HepG2 (cell line): Measurements from ENCODE around the gene WWP2. TPM values are rescaled to one million over a fixed set of nuclear protein-coding genes. Genes with fewer than 3 reads are reported as not detected.

ENCODE experiments used
- BCL3 ChIP-seq: sonication (generic); formaldehyde crosslinking; IDR thresholded peaks from 2 replicates; pipeline ENCODE4 v1.5.1; 2020; ENCODE audit warnings: mild to moderate bottlenecking, missing genetic modification reagents, moderate library complexity
- CEBPZ ChIP-seq: IDR thresholded peaks from 2 replicates; pipeline ENCODE4 v1.6.1; 2012; ENCODE audit warnings: low read length, improper control_type of control experiment
- CERS6 ChIP-seq: sonication (generic); formaldehyde crosslinking; IDR thresholded peaks from 2 replicates; pipeline ENCODE4 v1.5.0; 2020; ENCODE audit warnings: missing genetic modification reagents
- CTCF ChIP-seq: sonication (generic); formaldehyde crosslinking; IDR thresholded peaks from 2 replicates; pipeline ENCODE4 v1.5.0; 2020; ENCODE audit warnings: mild to moderate bottlenecking, missing genetic modification reagents, moderate library complexity
- E2F5 ChIP-seq: sonication (generic); formaldehyde crosslinking; conservative IDR thresholded peaks from 2 replicates; pipeline ENCODE4 v1.4.0; 2020; ENCODE audit warnings: missing genetic modification reagents
- ERF ChIP-seq: IDR thresholded peaks from 2 replicates; pipeline ENCODE4 v1.6.1; 2018; ENCODE audit warnings: missing biosample characterization, missing genetic modification reagents
- HES4 ChIP-seq: sonication (generic); formaldehyde crosslinking; IDR thresholded peaks from 2 replicates; pipeline ENCODE4 v1.9.0; 2021; ENCODE audit warnings: mild to moderate bottlenecking, missing genetic modification reagents, borderline replicate concordance
- KMT2B ChIP-seq: IDR thresholded peaks from 2 replicates; pipeline ENCODE4 v1.6.1; 2016; ENCODE audit warnings: missing genetic modification reagents, missing compliant biosample characterization
- SAFB2 ChIP-seq: sonication (generic); formaldehyde crosslinking; IDR thresholded peaks from 2 replicates; pipeline ENCODE4 v1.5.1; 2020; ENCODE audit warnings: missing genetic modification reagents, low read depth, mild to moderate bottlenecking, borderline replicate concordance
- SP2 ChIP-seq: sonication (generic); formaldehyde crosslinking; IDR thresholded peaks from 2 replicates; pipeline ENCODE4 v1.5.1; 2020; ENCODE audit warnings: mild to moderate bottlenecking, missing genetic modification reagents
- ZNF121 ChIP-seq: sonication (generic); formaldehyde crosslinking; IDR thresholded peaks from 2 replicates; pipeline ENCODE4 v1.5.0; 2020; ENCODE audit warnings: mild to moderate bottlenecking, missing genetic modification reagents
- ZNF160 ChIP-seq: sonication (generic); formaldehyde crosslinking; IDR thresholded peaks from 2 replicates; pipeline ENCODE4 v1.8.0; 2022; ENCODE audit warnings: mild to moderate bottlenecking, inconsistent platforms, missing genetic modification reagents
- ZNF501 ChIP-seq: sonication (generic); formaldehyde crosslinking; IDR thresholded peaks from 2 replicates; pipeline ENCODE4 v1.5.1; 2020; ENCODE audit warnings: mild to moderate bottlenecking, moderate library complexity, missing genetic modification reagents
- ZNF512 ChIP-seq: sonication (generic); formaldehyde crosslinking; IDR thresholded peaks from 2 replicates; pipeline ENCODE4 v1.4.0; 2020; ENCODE audit warnings: mild to moderate bottlenecking, missing genetic modification reagents
- ZNF777 ChIP-seq: sonication (generic); formaldehyde crosslinking; IDR thresholded peaks from 2 replicates; pipeline ENCODE4 v1.4.0; 2020; ENCODE audit warnings: missing genetic modification reagents
- ZSCAN12 ChIP-seq: sonication (generic); formaldehyde crosslinking; IDR thresholded peaks from 2 replicates; pipeline ENCODE4 v1.9.0; 2021; ENCODE audit warnings: mild to moderate bottlenecking, missing genetic modification reagents
- polyA plus RNA-seq, 8 experiments: library from polyadenylated mRNA; depleted of rRNA in 3 of 8; stranded (reverse) in 7 of 8; unstranded in 1 of 8; fragments of >200 nt; fragmentation: Illumina TruSeq in 4 of 8; extraction: Trizol in 4 of 8; gene quantifications; 2 replicates each; pipeline versions ENCODE4 v1.2.1 to v1.2.3, GENCODE V29; 2011 to 2016; ENCODE audit warnings: low read depth in 4 of 8, missing spikeins in 1 of 8, mixed read lengths in 1 of 8; ENCODE audit not compliant: insufficient read depth in 1 of 8
- total RNA-seq, 5 experiments: library from RNA; depleted of rRNA; stranded (reverse); fragments of >200 nt; fragmentation: Illumina TruSeq; extraction: Trizol; gene quantifications; 2 replicates each; pipeline ENCODE4 v1.2.3, GENCODE V29; 2016; ENCODE audit warnings: low read depth in 1 of 5

Gene WWP2
- total and polyA plus RNA-seq, 2 of the 13 experiments (the other 11 are each of a cell fraction or from before 2014, with no cell fraction given): 11.4 to 28.2 TPM

- TF ChIP-seq BCL3 (CRISPR knock-in tag) (no peak), ZNF501 (CRISPR knock-in tag) (no peak), CERS6 (CRISPR knock-in tag) (no peak), CTCF (CRISPR knock-in tag) (0 out of 2 replicates have a peak, but pooled peaks have one; percentile 10), SP2 (CRISPR knock-in tag) (no peak), ZNF160 (no peak), HES4 (CRISPR knock-in tag) (no peak), KMT2B (CRISPR knock-in tag) (no peak), E2F5 (CRISPR knock-in tag) (no peak), SAFB2 (CRISPR knock-in tag) (no peak), ERF (0 out of 2 replicates have a peak, but pooled peaks have one; percentile 26), ZNF777 (CRISPR knock-in tag) (no peak), ZSCAN12 (no peak), ZNF512 (CRISPR knock-in tag) (no peak), CEBPZ (no peak), ZNF121 (CRISPR knock-in tag) (no peak)
Observed at GRCh38 chr16:69823831-69824563, 61.9 kb downstream of the WWP2 start (continued).
